Naive B cell (primary cell): ENCODE measurements around the gene MAGI3. TPM values are rescaled to one million over a fixed set of nuclear protein-coding genes. Genes with fewer than 3 reads are reported as not detected.
"Not testable (repeated sequence)": the region's sequence is repeated elsewhere in the genome, so short reads cannot be mapped to it uniquely, and the experiment has no call there.

Experiments
- ATAC-seq, 2 donors: fragments of 150-1000 bp; cut with Tn5 transposase; 2 replicates each; pipeline ENCODE4 v1.10.0; 2021; ENCODE audit warnings: low read depth in 2 of 2, mild to moderate bottlenecking in 2 of 2, moderate library complexity in 2 of 2
- DNase-seq: peaks from one replicate; pipeline ENCODE4 v3.0.0; 2022
- H3K27ac Mint-ChIP-seq, 6 donors: one replicate each; pipeline ENCODE4 v1.8.0; 2020 to 2022; ENCODE audit warnings: mild to moderate bottlenecking in 6 of 6, mixed read lengths in 6 of 6, moderate library complexity in 5 of 6, inconsistent platforms in 2 of 6
- H3K27me3 Mint-ChIP-seq, 3 donors: one replicate each; pipeline ENCODE4 v1.8.0; 2021 to 2022; ENCODE audit warnings: mixed read lengths in 3 of 3, mild to moderate bottlenecking in 1 of 3
- H3K36me3 Mint-ChIP-seq, 2 donors: one replicate each; pipeline ENCODE4 v1.8.0; 2020 to 2022; ENCODE audit warnings: mixed read lengths in 2 of 2, inconsistent platforms in 1 of 2, mild to moderate bottlenecking in 1 of 2
- H3K4me1 Mint-ChIP-seq, 3 donors: one replicate each; pipeline ENCODE4 v1.8.0; 2020 to 2022; ENCODE audit warnings: mixed read lengths in 3 of 3, inconsistent platforms in 1 of 3, mild to moderate bottlenecking in 1 of 3, moderate library complexity in 1 of 3
- H3K4me3 Mint-ChIP-seq, 8 donors: one replicate each; pipeline ENCODE4 v1.8.0; 2020 to 2022; ENCODE audit warnings: mild to moderate bottlenecking in 8 of 8, mixed read lengths in 8 of 8, moderate library complexity in 8 of 8, inconsistent platforms in 2 of 8
- H3K9me3 Mint-ChIP-seq, 7 donors: one replicate each; pipeline ENCODE4 v1.8.0; 2020 to 2022; ENCODE audit warnings: mixed read lengths in 7 of 7, mild to moderate bottlenecking in 5 of 7, inconsistent platforms in 2 of 7, moderate library complexity in 1 of 7
- polyA plus RNA-seq, 6 donors: library from polyadenylated mRNA; unstranded; fragments of 300-500 nt; fragmentation: Illumina TruSeq; gene quantifications; one replicate each; pipeline ENCODE4 v1.2.3, GENCODE V29; 2021; ENCODE audit warnings: low read depth in 6 of 6

MAGI3 gene
- polyA plus RNA-seq, 6 donors from 2014 or later = 0.22 to 1.2 (median 0.74) TPM; not detected in 2

- no peak overlapping the region for H3K27ac Mint-ChIP-seq
Observed at GRCh38 chr1:113543110-113543509, 152.8 kb downstream of the MAGI3 start.

GRCh38 chr1:113545210-113545609, 154.9 kb downstream of the MAGI3 start:
- no peaks in the 10 kb centered on the region for H3K4me1 Mint-ChIP-seq
- peaks cover 0 to 5% (median 0%) of the 10 kb centered on the region in 3 donors for H3K27me3 Mint-ChIP-seq
- no peak overlapping the region for H3K27ac Mint-ChIP-seq
- no peak for ATAC-seq
- H3K36me3 Mint-ChIP-seq = no peaks in the 10 kb centered on the region
- H3K9me3 Mint-ChIP-seq = peaks cover 0 to 2% (median 0%) of the 10 kb centered on the region in 7 donors
- H3K4me3 Mint-ChIP-seq = no peak overlapping the region
- DNase-seq = no peak

More at GRCh38 chr1:113543110-113543509, 152.8 kb downstream of the MAGI3 start:
- peaks cover 0 to 2% (median 0%) of the 10 kb centered on the region in 7 donors for H3K9me3 Mint-ChIP-seq
- no peak overlapping the region for H3K4me3 Mint-ChIP-seq
- no peak for ATAC-seq
- no peaks in the 10 kb centered on the region for H3K4me1 Mint-ChIP-seq
- peaks cover 0 to 7% (median 0%) of the 10 kb centered on the region in 3 donors for H3K27me3 Mint-ChIP-seq
- DNase-seq = no peak
- no peaks in the 10 kb centered on the region for H3K36me3 Mint-ChIP-seq

GRCh38 chr1:113545626-113546025, 155.3 kb downstream of the MAGI3 start:
- Mint-ChIP-seq H3K4me3 (no peak overlapping the region), H3K27ac (no peak overlapping the region), H3K36me3 (no peaks in the 10 kb centered on the region), H3K27me3 (peaks cover 0 to 4% (median 0%) of the 10 kb centered on the region in 3 donors), H3K9me3 (peaks cover 0 to 2% (median 0%) of the 10 kb centered on the region in 7 donors), H3K4me1 (no peaks in the 10 kb centered on the region)
- DNase-seq (no peak), ATAC-seq (no peak)

GRCh38 chr1:113551728-113552127, 161.4 kb downstream of the MAGI3 start:
- Mint-ChIP-seq H3K4me1 (no peaks in the 10 kb centered on the region), H3K36me3 (no peaks in the 10 kb centered on the region), H3K27ac (no peak overlapping the region), H3K4me3 (no peak overlapping the region), H3K9me3 (peaks cover 0 to 9% (median 0%) of the 10 kb centered on the region in 7 donors), H3K27me3 (peaks cover 0 to 12% (median 9%) of the 10 kb centered on the region in 3 donors)
- no peak for DNase-seq
- no peak for ATAC-seq

GRCh38 chr1:113552244-113552643, 161.9 kb downstream of the MAGI3 start:
- Mint-ChIP-seq H3K9me3 (peaks cover 0 to 9% (median 0%) of the 10 kb centered on the region in 7 donors), H3K4me1 (no peaks in the 10 kb centered on the region), H3K27ac (no peak overlapping the region), H3K4me3 (no peak overlapping the region), H3K36me3 (no peaks in the 10 kb centered on the region), H3K27me3 (peaks cover 0 to 12% (median 9%) of the 10 kb centered on the region in 3 donors)
- ATAC-seq = no peak
- DNase-seq = no peak

- Mint-ChIP-seq H3K27ac (no peak overlapping the region), H3K9me3 (peaks cover 4 to 38% (median 12%) of the 10 kb centered on the region in 7 donors)
- ATAC-seq = no peak
Observed at GRCh38 chr1:113557187-113557586, 166.9 kb downstream of the MAGI3 start.

GRCh38 chr1:113565621-113566020, 175.3 kb downstream of the MAGI3 start:
- peaks cover 6 to 12% of the 10 kb centered on the region in 2 donors for H3K36me3 Mint-ChIP-seq
- no peak overlapping the region for H3K27ac Mint-ChIP-seq
- peaks cover 0 to 3% (median 0%) of the 10 kb centered on the region in 3 donors for H3K27me3 Mint-ChIP-seq
- H3K9me3 Mint-ChIP-seq = peaks cover 1 to 57% (median 20%) of the 10 kb centered on the region in 7 donors
- ATAC-seq = no peak
- H3K4me1 Mint-ChIP-seq = no peaks in the 10 kb centered on the region
- no peak for DNase-seq
- no peak overlapping the region for H3K4me3 Mint-ChIP-seq

More at GRCh38 chr1:113557187-113557586, 166.9 kb downstream of the MAGI3 start:
- H3K4me1 Mint-ChIP-seq = no peaks in the 10 kb centered on the region
- H3K27me3 Mint-ChIP-seq = peaks cover 0 to 12% (median 9%) of the 10 kb centered on the region in 3 donors
- no peak for DNase-seq
- peaks cover 0 to 7% of the 10 kb centered on the region in 2 donors for H3K36me3 Mint-ChIP-seq
- no peak overlapping the region for H3K4me3 Mint-ChIP-seq

GRCh38 chr1:113567427-113567826, 177.1 kb downstream of the MAGI3 start:
- H3K4me3 Mint-ChIP-seq = no peak overlapping the region
- H3K4me1 Mint-ChIP-seq = no peaks in the 10 kb centered on the region
- DNase-seq (no peak), ATAC-seq (no peak)
- H3K9me3 Mint-ChIP-seq = peaks cover 0 to 46% (median 27%) of the 10 kb centered on the region in 7 donors
- no peak overlapping the region for H3K27ac Mint-ChIP-seq
- peaks cover 6 to 10% of the 10 kb centered on the region in 2 donors for H3K36me3 Mint-ChIP-seq
- H3K27me3 Mint-ChIP-seq = peaks cover 0 to 3% (median 0%) of the 10 kb centered on the region in 3 donors

GRCh38 chr1:113575744-113576260, 185.5 kb downstream of the MAGI3 start:
- peaks cover 0 to 11% of the 10 kb centered on the region in 2 donors for H3K36me3 Mint-ChIP-seq
- not testable (repeated sequence) for H3K27ac Mint-ChIP-seq, ATAC-seq, H3K4me3 Mint-ChIP-seq, H3K4me1 Mint-ChIP-seq, DNase-seq
- H3K27me3 Mint-ChIP-seq = peaks cover 4 to 29% (median 23%) of the 10 kb centered on the region in 3 donors
- H3K9me3 Mint-ChIP-seq = peaks cover under 1 to 16% (median 6%) of the 10 kb centered on the region in 7 donors

- DNase-seq (no peak), ATAC-seq (no peak)
- H3K27me3 Mint-ChIP-seq = peaks cover 4 to 29% (median 23%) of the 10 kb centered on the region in 3 donors
- H3K27ac Mint-ChIP-seq = no peak overlapping the region
- H3K9me3 Mint-ChIP-seq = peaks cover 0 to 13% (median 6%) of the 10 kb centered on the region in 7 donors
- peaks cover 0 to 11% of the 10 kb centered on the region in 2 donors for H3K36me3 Mint-ChIP-seq
- no peak overlapping the region for H3K4me3 Mint-ChIP-seq
- H3K4me1 Mint-ChIP-seq = no peaks in the 10 kb centered on the region
Observed at GRCh38 chr1:113576271-113576670, 186.0 kb downstream of the MAGI3 start.

GRCh38 chr1:113579256-113580018, 189.1 kb downstream of the MAGI3 start:
- no peak for DNase-seq
- peak overlapping the region in 1 of 6 donors; percentile 2 for H3K27ac Mint-ChIP-seq
- no peaks in the 10 kb centered on the region for H3K36me3 Mint-ChIP-seq
- H3K4me3 Mint-ChIP-seq = no peak overlapping the region
- H3K9me3 Mint-ChIP-seq = peaks cover 0 to 2% (median 0%) of the 10 kb centered on the region in 7 donors
- peaks cover 4 to 17% (median 12%) of the 10 kb centered on the region in 3 donors for H3K27me3 Mint-ChIP-seq
- no peak for ATAC-seq
- no peaks in the 10 kb centered on the region for H3K4me1 Mint-ChIP-seq

GRCh38 chr1:113581323-113581722, 191.0 kb downstream of the MAGI3 start:
- H3K4me1 Mint-ChIP-seq = no peaks in the 10 kb centered on the region
- H3K27ac Mint-ChIP-seq = no peak overlapping the region
- H3K4me3 Mint-ChIP-seq = no peak overlapping the region
- H3K9me3 Mint-ChIP-seq = no peaks in the 10 kb centered on the region
- DNase-seq (no peak), ATAC-seq (no peak)
- peaks cover 4 to 9% (median 5%) of the 10 kb centered on the region in 3 donors for H3K27me3 Mint-ChIP-seq
- no peaks in the 10 kb centered on the region for H3K36me3 Mint-ChIP-seq

GRCh38 chr1:113582084-113582483, 191.8 kb downstream of the MAGI3 start:
- no peaks in the 10 kb centered on the region for H3K36me3 Mint-ChIP-seq
- H3K4me1 Mint-ChIP-seq = no peaks in the 10 kb centered on the region
- DNase-seq (no peak), ATAC-seq (no peak)
- no peak overlapping the region for H3K4me3 Mint-ChIP-seq
- H3K9me3 Mint-ChIP-seq = no peaks in the 10 kb centered on the region
- H3K27ac Mint-ChIP-seq = no peak overlapping the region
- H3K27me3 Mint-ChIP-seq = peaks cover 2 to 4% (median 3%) of the 10 kb centered on the region in 3 donors

GRCh38 chr1:113587475-113587874, 197.2 kb downstream of the MAGI3 start:
- H3K36me3 Mint-ChIP-seq = no peaks in the 10 kb centered on the region
- ATAC-seq (no peak), DNase-seq (no peak)
- H3K27me3 Mint-ChIP-seq = no peaks in the 10 kb centered on the region
- H3K4me1 Mint-ChIP-seq = no peaks in the 10 kb centered on the region
- no peak overlapping the region for H3K4me3 Mint-ChIP-seq
- H3K27ac Mint-ChIP-seq = no peak overlapping the region
- no peaks in the 10 kb centered on the region for H3K9me3 Mint-ChIP-seq
